Stimulated activated CD4-positive, alpha-beta T cell treated with anti-CD3 and anti-CD28 coated beads, Interleukin-12 subunit alpha, Interleukin-12 subunit beta, amount 100 ng/mL, for 24 hours (primary cell): ENCODE results near the gene BBLN.

ENCODE experiments used
- DNase-seq, 2 experiments: peaks; one replicate each; pipeline ENCODE4 v3.0.0-alpha.2; 2020; ENCODE audit warnings: low read depth in 2 of 2

BBLN gene

GRCh38 chr9:128211981-128212281, 51.9 kb downstream of the BBLN start:
- DNase-seq, result no peak
